HCT116 (cell line): ENCODE measurements around the gene SNAI1. TPM values are rescaled to one million over a fixed set of nuclear protein-coding genes. Genes with fewer than 3 reads are reported as not detected.

Experiments used
- ATAC-seq: fragments of 200-7000 bp; cut with Tn5 transposase; 2 replicates; pipeline ENCODE4 v1.9.1; 2020; ENCODE audit warnings: mild to moderate bottlenecking, moderate library complexity
- BruUV-seq: library from RNA; stranded (reverse); fragments of 400-500 nt; replicated peaks from 2 replicates; lab custom pipeline; 2021; lab: Mats Ljungman, UMichigan
- CTCF ChIA-PET: fragments of 300-600 bp; sonication (Branson Sonifier 250); formaldehyde crosslinking; loops from one replicate; lab custom pipeline; 2021; ENCODE audit warnings: antibody characterized with exemption; lab: Charles Lee
- POLR2A ChIA-PET: fragments of 300-600, 350-600 bp; sonication (Branson Sonifier 250); formaldehyde crosslinking; loops from one replicate; lab custom pipeline; 2021; ENCODE audit warnings: antibody characterized with exemption; lab: Charles Lee
- RAD21 ChIA-PET, 2 experiments: fragments of 300-600 bp; sonication (Branson Sonifier 250); formaldehyde crosslinking; loops; one replicate each; lab custom pipeline; 2023; ENCODE audit warnings: low total read pairs in 2 of 2; ENCODE audit not compliant: uncharacterized antibody in 2 of 2, unreplicated experiment in 2 of 2, low non-redundant PET in 1 of 2; lab: Charles Lee
- DNase-seq: peaks from one replicate; pipeline ENCODE4 v3.0.0-alpha.2; 2010; ENCODE audit warnings: low read depth, low spot score
- H2AFZ ChIP-seq: fragments of 200-600 bp; shearing (Covaris generic), sonication (generic); 2 replicates; pipeline ENCODE4 v1.6.1; 2017; ENCODE audit warnings: low read depth, mixed run types, mixed read lengths, antibody characterized with exemption, low read length; ENCODE audit not compliant: poor library complexity, severe bottlenecking
- H3K27ac ChIP-seq: 2 replicates; pipeline ENCODE4 v1.5.1; 2012; ENCODE audit warnings: low read depth, low read length
- H3K27me3 ChIP-seq: fragments of 200-600 bp; sonication (generic); 2 replicates; pipeline ENCODE4 v1.6.1; 2016; ENCODE audit warnings: mixed run types, low read length, mixed read lengths; ENCODE audit not compliant: insufficient read depth
- H3K36me3 ChIP-seq, 2 experiments: fragments of 200-500 bp in 1 of 2; fragments of 200-600 bp in 1 of 2; sonication (Bioruptor generic) in 1 of 2; sonication (generic) in 1 of 2; 2 replicates each; pipeline versions ENCODE4 v1.5.1 to v1.6.1; 2014 to 2016; ENCODE audit warnings: low read length in 2 of 2, inconsistent platforms in 1 of 2, mixed read lengths in 1 of 2, mixed run types in 1 of 2; ENCODE audit not compliant: insufficient read depth in 2 of 2, control insufficient read depth in 1 of 2
- H3K4me1 ChIP-seq, 2 experiments: fragments of 200-600 bp in 1 of 2; sonication (generic) in 1 of 2; 2 replicates each; pipeline versions ENCODE4 v1.5.1 to v1.6.1; 2012 to 2017; ENCODE audit warnings: low read length in 2 of 2, inconsistent platforms in 1 of 2, mild to moderate bottlenecking in 1 of 2, mixed read lengths in 1 of 2, mixed run types in 1 of 2, moderate library complexity in 1 of 2; ENCODE audit not compliant: insufficient read depth in 2 of 2, control insufficient read depth in 1 of 2
- H3K4me2 ChIP-seq: fragments of 200-600 bp; sonication (generic); 2 replicates; pipeline ENCODE4 v1.6.1; 2017; ENCODE audit warnings: mixed run types, low read length, mixed read lengths
- H3K4me3 ChIP-seq, 2 experiments: fragments of 200-600 bp in 1 of 2; sonication (generic) in 1 of 2; replicated peaks in 1 of 2; 2 replicates each; pipeline ENCODE4 v1.5.1; 2011 to 2016; ENCODE audit warnings: low read length in 2 of 2, control low read depth in 1 of 2, low read depth in 1 of 2, mild to moderate bottlenecking in 1 of 2, mixed read lengths in 1 of 2, mixed run types in 1 of 2
- H3K79me2 ChIP-seq: fragments of 200-600 bp; sonication (generic); 2 replicates; pipeline ENCODE4 v1.6.1; 2017; ENCODE audit warnings: mild to moderate bottlenecking, mixed run types, low read length, moderate library complexity, mixed read lengths; ENCODE audit not compliant: insufficient read depth
- H3K9ac ChIP-seq: fragments of 200-600 bp; sonication (generic); 2 replicates; pipeline ENCODE4 v1.6.1; 2016; ENCODE audit warnings: low read length, mixed read lengths
- H3K9me2 ChIP-seq: fragments of 200-600 bp; sonication (generic), shearing (Covaris generic); 2 replicates; pipeline ENCODE4 v1.6.1; 2017; ENCODE audit warnings: mixed run types, mild to moderate bottlenecking, moderate library complexity; ENCODE audit not compliant: insufficient read depth
- H3K9me3 ChIP-seq, 2 experiments: fragments of 200-500 bp in 1 of 2; fragments of 200-600 bp in 1 of 2; sonication (Bioruptor generic) in 1 of 2; sonication (generic) in 1 of 2; 2 replicates each; pipeline ENCODE4 v1.6.1; 2014 to 2017; ENCODE audit warnings: low read length in 2 of 2, mixed read lengths in 2 of 2, inconsistent platforms in 1 of 2, low read depth in 1 of 2, mild to moderate bottlenecking in 1 of 2, mixed run types in 1 of 2, moderate library complexity in 1 of 2; ENCODE audit not compliant: control insufficient read depth in 1 of 2, insufficient read depth in 1 of 2
- H4K20me1 ChIP-seq: fragments of 200-600 bp; sonication (generic), shearing (Covaris generic); 2 replicates; pipeline ENCODE4 v1.6.1; 2017; ENCODE audit warnings: mixed run types, mild to moderate bottlenecking, moderate library complexity; ENCODE audit not compliant: insufficient read depth
- CBX3 ChIP-seq: IDR thresholded peaks from 2 replicates; pipeline ENCODE4 v1.6.1; 2012; ENCODE audit warnings: low read depth
- CEBPB ChIP-seq: IDR thresholded peaks from 2 replicates; pipeline ENCODE4 v1.6.1; 2012; ENCODE audit warnings: low read depth
- EGR1 ChIP-seq: IDR thresholded peaks from 2 replicates; pipeline ENCODE4 v1.6.1; 2012; ENCODE audit warnings: low read depth
- ELF1 ChIP-seq: IDR thresholded peaks from 2 replicates; pipeline ENCODE4 v1.6.1; 2012; ENCODE audit warnings: low read depth, borderline replicate concordance
- EZH2phosphoT487 ChIP-seq: fragments of 200-600 bp; IDR thresholded peaks from 2 replicates; pipeline ENCODE4 v1.6.1; 2018; ENCODE audit warnings: antibody characterized with exemption, borderline replicate concordance
- FOSL1 ChIP-seq: IDR thresholded peaks from 2 replicates; pipeline ENCODE4 v1.6.1; 2012; ENCODE audit warnings: low read depth
- JUND ChIP-seq: IDR thresholded peaks from 2 replicates; pipeline ENCODE4 v1.6.1; 2012
- MAX ChIP-seq: IDR thresholded peaks from 2 replicates; pipeline ENCODE4 v1.6.1; 2012
- POLR2AphosphoS5 ChIP-seq: IDR thresholded peaks from 2 replicates; pipeline ENCODE4 v1.6.1; 2011; ENCODE audit warnings: mild to moderate bottlenecking, low read depth, low read length, moderate library complexity
- TCF7L2 ChIP-seq: IDR thresholded peaks from 2 replicates; pipeline ENCODE4 v1.7.0; 2011; ENCODE audit warnings: borderline replicate concordance, inconsistent platforms; ENCODE audit not compliant: insufficient read depth, insufficient read length; ENCODE audit errors: extremely low read depth
- YY1 ChIP-seq: IDR thresholded peaks from 2 replicates; pipeline ENCODE4 v1.6.1; 2011; ENCODE audit warnings: low read length, low read depth, moderate library complexity, mild to moderate bottlenecking; ENCODE audit not compliant: insufficient replicate concordance; ENCODE audit errors: extremely low read depth
- ZBTB33 ChIP-seq: IDR thresholded peaks from 2 replicates; pipeline ENCODE4 v1.6.1; 2011; ENCODE audit warnings: mild to moderate bottlenecking, low read length, moderate library complexity; ENCODE audit not compliant: insufficient replicate concordance; ENCODE audit errors: extremely low read depth
- ZFX ChIP-seq: fragments of 450-650 bp; IDR thresholded peaks from 2 replicates; pipeline ENCODE4 v1.6.1; 2017
- ZNF274 ChIP-seq: fragments of 200-500 bp; sonication (Bioruptor generic); IDR thresholded peaks from 2 replicates; pipeline ENCODE4 v1.6.1; 2014; ENCODE audit warnings: mild to moderate bottlenecking, low read depth, low read length, inconsistent platforms
- intact Hi-C: fragments of 100-400 bp; cut with micrococcal nuclease; formaldehyde crosslinking; loops from 2 replicates; pipeline ENCODE4 v1.10.0; 2022
- total RNA-seq: library from RNA; stranded (reverse); gene quantifications from one replicate; pipeline ENCODE4 v1.2.1, GENCODE V29; 2021; ENCODE audit not compliant: unreplicated experiment

SNAI1 gene
- total RNA-seq, 1 experiment from 2014 or later = 13.4 TPM

GRCh38 chr20:49941456-49941855, 41.3 kb upstream of the SNAI1 start:
- H3K36me3 ChIP-seq = peaks cover 33 to 36% of the 10 kb centered on the region in 2 experiments
- no peak overlapping the region for H3K4me2 ChIP-seq
- no TSS peak for BruUV-seq
- no peak overlapping the region for H3K4me3 ChIP-seq
- H3K79me2 ChIP-seq = peaks cover 92% of the 10 kb centered on the region
- DNase-seq (no peak), ATAC-seq (no peak)
- H3K27ac ChIP-seq = no peak overlapping the region
- ChIA-PET POLR2A (no interaction called here), RAD21 (no interaction called here), CTCF (no interaction called here)
- no peak overlapping the region for H2AFZ ChIP-seq
- no peak overlapping the region for H3K9ac ChIP-seq
- H3K27me3 ChIP-seq = no peaks in the 10 kb centered on the region
- H3K9me2 ChIP-seq = no peaks in the 10 kb centered on the region
- intact Hi-C loops = no loop called here
- H4K20me1 ChIP-seq = no peaks in the 10 kb centered on the region; the same call in 1 of the 2 replicates
- peaks cover 8 to 17% of the 10 kb centered on the region in 2 experiments for H3K4me1 ChIP-seq
- TF ChIP-seq ELF1 (no peak), ZNF274 (no peak), ZBTB33 (no peak), FOSL1 (no peak), EZH2phosphoT487 (no peak), TCF7L2 (no peak), YY1 (no peak)
- no peaks in the 10 kb centered on the region for H3K9me3 ChIP-seq

GRCh38 chr20:49942303-49942702, 40.5 kb upstream of the SNAI1 start:
- BruUV-seq = no TSS peak
- CTCF ChIA-PET = no interaction called here
- ATAC-seq = no peak

More at GRCh38 chr20:49942303-49942702, 40.5 kb upstream of the SNAI1 start:
- no peaks in the 10 kb centered on the region for H3K9me3 ChIP-seq
- H3K79me2 ChIP-seq = peaks cover 88% of the 10 kb centered on the region
- DNase-seq = no peak
- ChIA-PET POLR2A (no interaction called here), RAD21 (no interaction called here)
- peaks cover 39 to 42% of the 10 kb centered on the region in 2 experiments for H3K36me3 ChIP-seq
- H2AFZ ChIP-seq = no peak overlapping the region
- H3K27ac ChIP-seq = no peak overlapping the region
- intact Hi-C loops = no loop called here
- H3K9ac ChIP-seq = no peak overlapping the region
- no peak overlapping the region for H3K4me2 ChIP-seq
- H3K27me3 ChIP-seq = no peaks in the 10 kb centered on the region
- TF ChIP-seq FOSL1 (no peak), MAX (no peak), ZFX (no peak), EGR1 (no peak), JUND (no peak), ZNF274 (no peak), YY1 (no peak), CBX3 (no peak), POLR2AphosphoS5 (no peak), CEBPB (no peak), EZH2phosphoT487 (no peak)
- peaks cover 8 to 15% of the 10 kb centered on the region in 2 experiments for H3K4me1 ChIP-seq
- no peaks in the 10 kb centered on the region; the same call in 1 of the 2 replicates for H4K20me1 ChIP-seq
- H3K9me2 ChIP-seq = no peaks in the 10 kb centered on the region
- H3K4me3 ChIP-seq = no peak overlapping the region
